Head of caudate nucleus (tissue), 42 donors: ENCODE data around the gene RTEL1.

Experiments used
- DNase-seq, 42 donors: peaks; one replicate each; pipeline versions ENCODE4 v3.0.0 to v3.0.0-alpha.2; 2020 to 2021; ENCODE audit warnings: mixed read lengths in 7 of 42
- intact Hi-C: fragments of 100-400 bp; cut with DNase I; formaldehyde crosslinking; loops from one replicate; pipeline ENCODE4 v1.15.0; 2022

Gene RTEL1

GRCh38 chr20:63740627-63741353 is 82.7 kb downstream of the RTEL1 start:
- DNase-seq, result peak; percentile 39 to 90 (median 75)
- intact Hi-C loops, result loop anchor here (5.0 kb wide), 1 partner anchor 113 kb away; the partner anchor contains the start of gene GMEB2

- no peak for DNase-seq
- intact Hi-C loops, result loop anchor here (5.0 kb wide), 1 partner anchor 114 kb away; the partner anchor contains the start of gene GMEB2
These were observed 83.2 kb downstream of the RTEL1 start for GRCh38 chr20:63741354-63741675.

GRCh38 chr20:63741676-63742380 is 83.7 kb downstream of the RTEL1 start:
- intact Hi-C loops, result loop anchor here (5.0 kb wide), 1 partner anchor 115 kb away; the partner anchor contains the start of gene GMEB2
- DNase-seq, result no peak

GRCh38 chr20:63742381-63743024 is 84.4 kb downstream of the RTEL1 start:
- DNase-seq, result no peak
- intact Hi-C loops, result loop anchor here (5.0 kb wide), 1 partner anchor 115 kb away; the partner anchor contains the start of gene GMEB2

- no peak for DNase-seq
- intact Hi-C loops, result loop anchor here (5.0 kb wide), 1 partner anchor 116 kb away; the partner anchor contains the start of gene GMEB2
These were observed 85.3 kb downstream of the RTEL1 start for GRCh38 chr20:63743210-63743970.

GRCh38 chr20:63744158-63744557 is 86.0 kb downstream of the RTEL1 start:
- DNase-seq, result no peak
- intact Hi-C loops, result loop anchor here (5.0 kb wide), 1 partner anchor 117 kb away; the partner anchor contains the start of gene GMEB2

GRCh38 chr20:63744574-63745423 is 86.7 kb downstream of the RTEL1 start:
- no peak for DNase-seq
- intact Hi-C loops, result loop anchor here (5.0 kb wide), 1 partner anchor 117 kb away; the partner anchor contains the start of gene GMEB2

GRCh38 chr20:63745424-63745805 is 87.3 kb downstream of the RTEL1 start:
- DNase-seq, result no peak
- intact Hi-C loops, result no loop called here
